HepG2 (cell line): ENCODE measurements around the gene G6PC3. TPM values are rescaled to one million over a fixed set of nuclear protein-coding genes. Genes with fewer than 3 reads are reported as not detected.
A peak's percentile ranks its signal among the peaks of the same experiment; 100 is the strongest.

Source experiments
- ATRX ChIP-seq: sonication (generic); formaldehyde crosslinking; IDR thresholded peaks from 2 replicates; pipeline ENCODE4 v1.4.0; 2020; ENCODE audit warnings: missing genetic modification reagents, borderline replicate concordance
- EHMT2 ChIP-seq: fragments of 200-600 bp; sonication (generic); IDR thresholded peaks from 2 replicates; pipeline ENCODE4 v1.7.0; 2017; ENCODE audit warnings: antibody characterized with exemption, low read depth, low read length, borderline replicate concordance
- GABPB1 ChIP-seq: IDR thresholded peaks from 2 replicates; pipeline ENCODE4 v1.6.1; 2016; ENCODE audit warnings: mild to moderate bottlenecking, missing genetic modification reagents, moderate library complexity, missing compliant biosample characterization
- KLF15 ChIP-seq: sonication (generic); formaldehyde crosslinking; IDR thresholded peaks from 2 replicates; pipeline ENCODE4 v1.8.1; 2023; ENCODE audit warnings: borderline replicate concordance, mild to moderate bottlenecking, inconsistent platforms, missing genetic modification reagents, mixed read lengths
- LBX2 ChIP-seq: sonication (generic); formaldehyde crosslinking; IDR thresholded peaks from 2 replicates; pipeline ENCODE4 v1.5.0; 2020; ENCODE audit warnings: missing genetic modification reagents, mild to moderate bottlenecking, borderline replicate concordance
- LCORL ChIP-seq, 2 experiments: fragments of 450-650 bp in 1 of 2; sonication (generic) in 1 of 2; formaldehyde crosslinking in 1 of 2; IDR thresholded peaks; 2 replicates each; pipeline versions ENCODE4 v1.5.0 to v1.6.1; 2017 to 2020; ENCODE audit warnings: antibody characterized with exemption in 1 of 2, missing genetic modification reagents in 1 of 2
- MEF2D ChIP-seq: sonication (generic); formaldehyde crosslinking; IDR thresholded peaks from 2 replicates; pipeline ENCODE4 v1.5.1; 2020; ENCODE audit warnings: mild to moderate bottlenecking, missing genetic modification reagents
- MTA3 ChIP-seq: sonication (generic); formaldehyde crosslinking; IDR thresholded peaks from 2 replicates; pipeline ENCODE4 v1.4.0; 2020; ENCODE audit warnings: missing genetic modification reagents
- MYC ChIP-seq: sonication (generic); formaldehyde crosslinking; IDR thresholded peaks from 2 replicates; pipeline ENCODE4 v1.9.0; 2021; ENCODE audit warnings: missing genetic modification reagents, borderline replicate concordance
- PHB2 ChIP-seq: fragments of 450-650 bp; IDR thresholded peaks from 2 replicates; pipeline ENCODE4 v1.6.1; 2018; ENCODE audit not compliant: partially characterized antibody
- SMAD1 ChIP-seq: sonication (generic); formaldehyde crosslinking; IDR thresholded peaks from 2 replicates; pipeline ENCODE4 v1.4.0; 2020; ENCODE audit warnings: missing genetic modification reagents, low read depth, mild to moderate bottlenecking, borderline replicate concordance
- U2AF1 ChIP-seq: fragments of 200-400 bp; formaldehyde crosslinking; optimal IDR thresholded peaks from 2 replicates; pipeline ENCODE3; 2017; ENCODE audit warnings: mild to moderate bottlenecking, low read depth, low read length
- UBTF ChIP-seq: sonication (generic); formaldehyde crosslinking; IDR thresholded peaks from 2 replicates; pipeline ENCODE4 v1.4.0; 2020; ENCODE audit warnings: mild to moderate bottlenecking, missing genetic modification reagents
- XRCC5 ChIP-seq: fragments of 200-400 bp; formaldehyde crosslinking; optimal IDR thresholded peaks from 2 replicates; pipeline ENCODE3; 2017; ENCODE audit warnings: mild to moderate bottlenecking, low read length
- ZNF12 ChIP-seq: sonication (generic); formaldehyde crosslinking; IDR thresholded peaks from 2 replicates; pipeline ENCODE4 v1.5.0; 2020; ENCODE audit warnings: missing genetic modification reagents
- ZNF263 ChIP-seq: sonication (generic); formaldehyde crosslinking; IDR thresholded peaks from 2 replicates; pipeline ENCODE4 v1.4.0; 2020; ENCODE audit warnings: missing genetic modification reagents
- ZNF652 ChIP-seq: IDR thresholded peaks from 2 replicates; pipeline ENCODE4 v1.6.1; 2016; ENCODE audit warnings: low read depth, borderline replicate concordance
- ZNF746 ChIP-seq: sonication (generic); formaldehyde crosslinking; IDR thresholded peaks from 2 replicates; pipeline ENCODE4 v1.8.0; 2022; ENCODE audit warnings: mild to moderate bottlenecking, missing genetic modification reagents
- ZNF839 ChIP-seq: sonication (generic); formaldehyde crosslinking; IDR thresholded peaks from 2 replicates; pipeline ENCODE4 v1.4.0; 2020; ENCODE audit warnings: missing genetic modification reagents, mild to moderate bottlenecking, borderline replicate concordance
- ZSCAN31 ChIP-seq: sonication (generic); formaldehyde crosslinking; IDR thresholded peaks from 2 replicates; pipeline ENCODE4 v1.5.0; 2020; ENCODE audit warnings: low read depth, mild to moderate bottlenecking, missing genetic modification reagents
- polyA plus RNA-seq, 8 experiments: library from polyadenylated mRNA; depleted of rRNA in 3 of 8; stranded (reverse) in 7 of 8; unstranded in 1 of 8; fragments of >200 nt; fragmentation: Illumina TruSeq in 4 of 8; extraction: Trizol in 4 of 8; gene quantifications; 2 replicates each; pipeline versions ENCODE4 v1.2.1 to v1.2.3, GENCODE V29; 2011 to 2016; ENCODE audit warnings: low read depth in 4 of 8, missing spikeins in 1 of 8, mixed read lengths in 1 of 8; ENCODE audit not compliant: insufficient read depth in 1 of 8
- total RNA-seq, 5 experiments: library from RNA; depleted of rRNA; stranded (reverse); fragments of >200 nt; fragmentation: Illumina TruSeq; extraction: Trizol; gene quantifications; 2 replicates each; pipeline ENCODE4 v1.2.3, GENCODE V29; 2016; ENCODE audit warnings: low read depth in 1 of 5
- TF ChIP-seq, protein P1 (sequence below): sonication (generic); formaldehyde crosslinking; IDR thresholded peaks from 2 replicates; pipeline ENCODE4 v1.4.0; 2020; ENCODE audit warnings: mild to moderate bottlenecking, missing genetic modification reagents
- TF ChIP-seq, protein P2 (sequence below): fragments of 450-650 bp; IDR thresholded peaks from 2 replicates; pipeline ENCODE4 v1.6.1; 2017; ENCODE audit warnings: mild to moderate bottlenecking

The G6PC3 gene
- total and polyA plus RNA-seq, 2 of the 13 experiments (the other 11 are each of a cell fraction or from before 2014, with no cell fraction given): 38.5 to 75.8 TPM

- TF ChIP-seq PHB2 (no peak), XRCC5 (peak; percentile 53), ZSCAN31 (CRISPR knock-in tag) (0 out of 2 replicates have a peak, but pooled peaks have one; percentile 19), U2AF1 (no peak), SMAD1 (CRISPR knock-in tag) (no peak), GABPB1 (CRISPR knock-in tag) (no peak), UBTF (CRISPR knock-in tag) (0 out of 2 replicates have a peak, but pooled peaks have one; percentile 16), MEF2D (CRISPR knock-in tag) (peak; percentile 94), LBX2 (CRISPR knock-in tag) (no peak), LCORL (IDR thresholded peaks at IDR 0.05) (no peak), LCORL (CRISPR knock-in tag; IDR thresholded peaks at IDR 0.05) (no peak), ZNF12 (CRISPR knock-in tag) (no peak), ZNF746 (CRISPR knock-in tag) (peak; percentile 44; the same call in 1 of the 2 replicates), ZNF652 (CRISPR knock-in tag) (no peak), EHMT2 (no peak), ZNF839 (CRISPR knock-in tag) (no peak), ATRX (CRISPR knock-in tag) (no peak), MYC (CRISPR knock-in tag) (0 out of 2 replicates have a peak, but pooled peaks have one; percentile 27), MTA3 (no peak), ZNF263 (CRISPR knock-in tag) (0 out of 2 replicates have a peak, but pooled peaks have one; percentile 46), KLF15 (no peak)
- TF ChIP-seq, protein P1, sequence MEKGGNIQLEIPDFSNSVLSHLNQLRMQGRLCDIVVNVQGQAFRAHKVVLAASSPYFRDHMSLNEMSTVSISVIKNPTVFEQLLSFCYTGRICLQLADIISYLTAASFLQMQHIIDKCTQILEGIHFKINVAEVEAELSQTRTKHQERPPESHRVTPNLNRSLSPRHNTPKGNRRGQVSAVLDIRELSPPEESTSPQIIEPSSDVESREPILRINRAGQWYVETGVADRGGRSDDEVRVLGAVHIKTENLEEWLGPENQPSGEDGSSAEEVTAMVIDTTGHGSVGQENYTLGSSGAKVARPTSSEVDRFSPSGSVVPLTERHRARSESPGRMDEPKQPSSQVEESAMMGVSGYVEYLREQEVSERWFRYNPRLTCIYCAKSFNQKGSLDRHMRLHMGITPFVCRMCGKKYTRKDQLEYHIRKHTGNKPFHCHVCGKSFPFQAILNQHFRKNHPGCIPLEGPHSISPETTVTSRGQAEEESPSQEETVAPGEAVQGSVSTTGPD: no peak
- TF ChIP-seq, protein P2, sequence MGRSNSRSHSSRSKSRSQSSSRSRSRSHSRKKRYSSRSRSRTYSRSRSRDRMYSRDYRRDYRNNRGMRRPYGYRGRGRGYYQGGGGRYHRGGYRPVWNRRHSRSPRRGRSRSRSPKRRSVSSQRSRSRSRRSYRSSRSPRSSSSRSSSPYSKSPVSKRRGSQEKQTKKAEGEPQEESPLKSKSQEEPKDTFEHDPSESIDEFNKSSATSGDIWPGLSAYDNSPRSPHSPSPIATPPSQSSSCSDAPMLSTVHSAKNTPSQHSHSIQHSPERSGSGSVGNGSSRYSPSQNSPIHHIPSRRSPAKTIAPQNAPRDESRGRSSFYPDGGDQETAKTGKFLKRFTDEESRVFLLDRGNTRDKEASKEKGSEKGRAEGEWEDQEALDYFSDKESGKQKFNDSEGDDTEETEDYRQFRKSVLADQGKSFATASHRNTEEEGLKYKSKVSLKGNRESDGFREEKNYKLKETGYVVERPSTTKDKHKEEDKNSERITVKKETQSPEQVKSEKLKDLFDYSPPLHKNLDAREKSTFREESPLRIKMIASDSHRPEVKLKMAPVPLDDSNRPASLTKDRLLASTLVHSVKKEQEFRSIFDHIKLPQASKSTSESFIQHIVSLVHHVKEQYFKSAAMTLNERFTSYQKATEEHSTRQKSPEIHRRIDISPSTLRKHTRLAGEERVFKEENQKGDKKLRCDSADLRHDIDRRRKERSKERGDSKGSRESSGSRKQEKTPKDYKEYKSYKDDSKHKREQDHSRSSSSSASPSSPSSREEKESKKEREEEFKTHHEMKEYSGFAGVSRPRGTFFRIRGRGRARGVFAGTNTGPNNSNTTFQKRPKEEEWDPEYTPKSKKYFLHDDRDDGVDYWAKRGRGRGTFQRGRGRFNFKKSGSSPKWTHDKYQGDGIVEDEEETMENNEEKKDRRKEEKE: no peak
These were observed 42.0 kb downstream of the G6PC3 start (continued) for GRCh38 chr17:44112284-44113280.
